Type B pancreatic cell (in vitro differentiated cells): ENCODE measurements around the gene ZNF91. TPM values are rescaled to one million over a fixed set of nuclear protein-coding genes. Genes with fewer than 3 reads are reported as not detected.
"Not testable (repeated sequence)": the region's sequence is repeated elsewhere in the genome, so short reads cannot be mapped to it uniquely, and the experiment has no call there.

Experiments used
- DNase-seq: peaks from one replicate; pipeline ENCODE4 v3.0.0; 2021; ENCODE audit warnings: mixed read lengths; ENCODE audit not compliant: unreplicated experiment; ENCODE audit errors: extremely low spot score
- H3K27ac Mint-ChIP-seq: 2 replicates; pipeline ENCODE4 v1.8.0; 2021; ENCODE audit warnings: mild to moderate bottlenecking, mixed read lengths
- H3K27me3 Mint-ChIP-seq: 2 replicates; pipeline ENCODE4 v1.8.0; 2021; ENCODE audit warnings: mixed read lengths
- H3K36me3 Mint-ChIP-seq: 2 replicates; pipeline ENCODE4 v1.8.0; 2021; ENCODE audit warnings: mixed read lengths
- H3K4me1 Mint-ChIP-seq: one replicate; pipeline ENCODE4 v1.8.0; 2021; ENCODE audit warnings: mixed read lengths; ENCODE audit not compliant: unreplicated experiment
- H3K4me3 Mint-ChIP-seq: 2 replicates; pipeline ENCODE4 v1.8.0; 2021; ENCODE audit warnings: mild to moderate bottlenecking, mixed read lengths
- H3K9me3 Mint-ChIP-seq: 2 replicates; pipeline ENCODE4 v1.8.0; 2021; ENCODE audit warnings: mixed read lengths
- CTCF ChIP-seq: fragments of 200-600 bp; sonication (generic); conservative IDR thresholded peaks from 2 replicates; pipeline ENCODE4 v1.5.0; 2021; ENCODE audit warnings: antibody characterized with exemption, mild to moderate bottlenecking
- total RNA-seq: library from RNA; stranded (reverse); gene quantifications from 2 replicates; pipeline ENCODE4 v1.2.1, GENCODE V29; 2021; ENCODE audit warnings: low replicate concordance

ZNF91 gene
- total RNA-seq, 1 donor from 2014 or later = 89.6 TPM

- H3K27me3 Mint-ChIP-seq = no peaks in the 10 kb centered on the region
- H3K9me3 Mint-ChIP-seq = no peaks in the 10 kb centered on the region
- no peak for DNase-seq
Measured at GRCh38 chr19:23311551-23311950, 83.7 kb downstream of the ZNF91 start.

GRCh38 chr19:23310729-23311211 is 84.5 kb downstream of the ZNF91 start:
- H3K36me3 Mint-ChIP-seq = no peaks in the 10 kb centered on the region
- no peak for TF ChIP-seq CTCF
- no peak for DNase-seq
- no peak overlapping the region for H3K4me3 Mint-ChIP-seq
- H3K9me3 Mint-ChIP-seq = no peaks in the 10 kb centered on the region
- H3K27ac Mint-ChIP-seq = no peak overlapping the region
- no peaks in the 10 kb centered on the region for H3K27me3 Mint-ChIP-seq
- H3K4me1 Mint-ChIP-seq = no peaks in the 10 kb centered on the region

More at GRCh38 chr19:23311551-23311950, 83.7 kb downstream of the ZNF91 start:
- Mint-ChIP-seq H3K4me1 (no peaks in the 10 kb centered on the region), H3K36me3 (no peaks in the 10 kb centered on the region), H3K4me3 (no peak overlapping the region), H3K27ac (no peak overlapping the region)
- TF ChIP-seq CTCF = no peak

GRCh38 chr19:23309926-23310325 is 85.3 kb downstream of the ZNF91 start:
- H3K9me3 Mint-ChIP-seq = no peaks in the 10 kb centered on the region
- H3K4me3 Mint-ChIP-seq = no peak overlapping the region
- no peaks in the 10 kb centered on the region for H3K4me1 Mint-ChIP-seq
- TF ChIP-seq CTCF = no peak
- no peaks in the 10 kb centered on the region for H3K36me3 Mint-ChIP-seq
- DNase-seq = no peak
- no peak overlapping the region for H3K27ac Mint-ChIP-seq
- H3K27me3 Mint-ChIP-seq = no peaks in the 10 kb centered on the region

- Mint-ChIP-seq H3K9me3 (peaks cover under 1% of the 10 kb centered on the region), H3K4me1 (no peaks in the 10 kb centered on the region), H3K36me3 (no peaks in the 10 kb centered on the region), H3K27ac (no peak overlapping the region), H3K27me3 (no peaks in the 10 kb centered on the region), H3K4me3 (no peak overlapping the region)
- no peak for TF ChIP-seq CTCF
- no peak for DNase-seq
Measured at GRCh38 chr19:23305555-23305954, 89.7 kb downstream of the ZNF91 start.

- Mint-ChIP-seq H3K36me3 (no peaks in the 10 kb centered on the region), H3K9me3 (peaks cover 8% of the 10 kb centered on the region), H3K4me3 (no peak overlapping the region), H3K4me1 (no peaks in the 10 kb centered on the region), H3K27me3 (no peaks in the 10 kb centered on the region), H3K27ac (no peak overlapping the region)
- TF ChIP-seq CTCF = no peak
- no peak for DNase-seq
Measured at GRCh38 chr19:23304238-23304637, 91.0 kb downstream of the ZNF91 start.

GRCh38 chr19:23294141-23294540 is 101.1 kb downstream of the ZNF91 start:
- no peaks in the 10 kb centered on the region for H3K27me3 Mint-ChIP-seq
- TF ChIP-seq CTCF = no peak
- no peaks in the 10 kb centered on the region for H3K36me3 Mint-ChIP-seq
- H3K4me1 Mint-ChIP-seq = no peaks in the 10 kb centered on the region
- no peak for DNase-seq
- H3K9me3 Mint-ChIP-seq = no peaks in the 10 kb centered on the region
- no peak overlapping the region for H3K27ac Mint-ChIP-seq
- H3K4me3 Mint-ChIP-seq = no peak overlapping the region

- DNase-seq, H3K36me3 Mint-ChIP-seq, H3K4me3 Mint-ChIP-seq, H3K27ac Mint-ChIP-seq, H3K27me3 Mint-ChIP-seq, H3K4me1 Mint-ChIP-seq: not testable (repeated sequence)
- H3K9me3 Mint-ChIP-seq = peaks cover 15% of the 10 kb centered on the region
Measured at GRCh38 chr19:23289966-23290365, 105.3 kb downstream of the ZNF91 start.
